Keratinocyte (primary cell): ENCODE data around the gene FKTN.

Experiments used
- EZH2 ChIP-seq: IDR thresholded peaks from one replicate; pipeline ENCODE4 v1.6.1; 2012; ENCODE audit warnings: inconsistent platforms, mild to moderate bottlenecking, low read length, moderate library complexity
- TF ChIP-seq, protein P1 (sequence below), 3 experiments: IDR thresholded peaks in 1 of 3; conservative IDR thresholded peaks in 1 of 3; optimal IDR thresholded peaks in 1 of 3; 2 replicates in 2 of 3; 3 replicates in 1 of 3; pipeline versions ENCODE3 to v1.5.1; 2011; ENCODE audit warnings: low read length in 3 of 3, mild to moderate bottlenecking in 3 of 3, moderate library complexity in 2 of 3, control low read depth in 1 of 3, inconsistent platforms in 1 of 3; ENCODE audit not compliant: insufficient read depth in 2 of 3; ENCODE audit errors: extremely low read depth in 1 of 3

DNA sequence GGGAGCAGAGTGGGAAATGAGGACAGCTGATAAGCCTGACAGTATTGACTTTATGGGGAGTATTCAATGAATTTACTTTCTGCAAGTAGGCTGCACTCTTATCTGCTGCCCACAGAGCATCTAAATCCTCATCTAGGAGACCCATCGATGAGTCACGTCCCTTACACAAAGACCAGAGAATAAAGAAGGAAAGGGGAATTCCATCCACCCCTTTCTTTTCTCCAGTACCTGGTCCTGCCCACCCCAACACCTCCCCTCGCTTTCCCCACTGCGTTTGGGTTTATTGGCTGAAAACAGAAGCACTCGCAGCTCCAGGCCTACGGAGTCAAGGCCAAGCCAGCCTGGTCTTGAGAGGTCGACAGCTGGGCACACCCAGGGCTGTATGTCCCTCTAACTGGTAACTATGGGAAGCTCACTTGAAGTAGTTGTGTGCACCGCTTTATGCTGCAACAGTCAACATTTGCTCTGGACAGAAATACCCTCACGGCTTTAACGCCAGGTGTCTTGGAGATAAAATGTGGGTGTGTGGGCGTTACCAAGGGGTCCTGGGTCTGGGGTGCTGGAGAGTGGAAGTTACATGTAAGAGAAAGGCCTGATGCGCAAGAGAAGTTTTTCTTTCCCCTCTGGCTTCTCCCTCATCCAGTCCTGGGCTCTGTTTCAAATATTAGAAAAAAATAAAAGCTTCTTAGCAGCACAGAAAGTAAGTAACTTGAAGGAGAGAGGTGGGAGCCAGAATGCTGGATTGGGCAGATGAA lies 89.8 kb downstream of the FKTN start:
- TF ChIP-seq, protein P1, sequence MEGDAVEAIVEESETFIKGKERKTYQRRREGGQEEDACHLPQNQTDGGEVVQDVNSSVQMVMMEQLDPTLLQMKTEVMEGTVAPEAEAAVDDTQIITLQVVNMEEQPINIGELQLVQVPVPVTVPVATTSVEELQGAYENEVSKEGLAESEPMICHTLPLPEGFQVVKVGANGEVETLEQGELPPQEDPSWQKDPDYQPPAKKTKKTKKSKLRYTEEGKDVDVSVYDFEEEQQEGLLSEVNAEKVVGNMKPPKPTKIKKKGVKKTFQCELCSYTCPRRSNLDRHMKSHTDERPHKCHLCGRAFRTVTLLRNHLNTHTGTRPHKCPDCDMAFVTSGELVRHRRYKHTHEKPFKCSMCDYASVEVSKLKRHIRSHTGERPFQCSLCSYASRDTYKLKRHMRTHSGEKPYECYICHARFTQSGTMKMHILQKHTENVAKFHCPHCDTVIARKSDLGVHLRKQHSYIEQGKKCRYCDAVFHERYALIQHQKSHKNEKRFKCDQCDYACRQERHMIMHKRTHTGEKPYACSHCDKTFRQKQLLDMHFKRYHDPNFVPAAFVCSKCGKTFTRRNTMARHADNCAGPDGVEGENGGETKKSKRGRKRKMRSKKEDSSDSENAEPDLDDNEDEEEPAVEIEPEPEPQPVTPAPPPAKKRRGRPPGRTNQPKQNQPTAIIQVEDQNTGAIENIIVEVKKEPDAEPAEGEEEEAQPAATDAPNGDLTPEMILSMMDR (optimal IDR thresholded peaks at IDR 0.05 in 1 of 3, IDR thresholded peaks at IDR 0.05 in 1 of 3, conservative IDR thresholded peaks at IDR 0.05 in 1 of 3; ENCODE audit: extremely low read depth in 1 of 3, insufficient read depth in 2 of 3, low read length in 3 of 3): no peak
- TF ChIP-seq EZH2: no peak
